ENCODE measurements around the gene PHKB. TPM values are rescaled to one million over a fixed set of nuclear protein-coding genes. Genes with fewer than 3 reads are reported as not detected.

The PHKB gene
- total RNA-seq, 2 donors from 2014 or later: 75.7 to 93.8 TPM

- H3K36me3 ChIP-seq: peaks cover 2% of the 10 kb centered on the region
- H3K9me3 ChIP-seq: no peaks in the 10 kb centered on the region
- H3K4me1 ChIP-seq (ENCODE audit: control insufficient read depth in 1 of 2, low read depth in 2 of 2): no peaks in the 10 kb centered on the region
- H3K27ac ChIP-seq: no peak overlapping the region
- no peaks in the 10 kb centered on the region for H3K27me3 ChIP-seq (replicated peaks; ENCODE audit: insufficient read depth)
- no peak for TF ChIP-seq CTCF (IDR thresholded peaks at IDR 0.05)
- DNase-seq (ENCODE audit: low spot score) (no peak), ATAC-seq (ENCODE audit: insufficient number of reproducible peaks, low FRiP score, low read depth) (no peak)
- no peak overlapping the region for H3K4me3 ChIP-seq
Measured at GRCh38 chr16:47584464-47585225, 123.5 kb downstream of the PHKB start.

GRCh38 chr16:47586121-47586520 lies 125.0 kb downstream of the PHKB start:
- DNase-seq (ENCODE audit: low spot score) (no peak), ATAC-seq (ENCODE audit: insufficient number of reproducible peaks, low FRiP score, low read depth) (no peak)
- no peaks in the 10 kb centered on the region for H3K9me3 ChIP-seq
- TF ChIP-seq CTCF (IDR thresholded peaks at IDR 0.05): no peak
- H3K27ac ChIP-seq: no peak overlapping the region
- no peaks in the 10 kb centered on the region for H3K27me3 ChIP-seq (replicated peaks; ENCODE audit: insufficient read depth)
- no peaks in the 10 kb centered on the region for H3K4me1 ChIP-seq (ENCODE audit: control insufficient read depth in 1 of 2, low read depth in 2 of 2)
- peaks cover 10% of the 10 kb centered on the region for H3K36me3 ChIP-seq
- H3K4me3 ChIP-seq: no peak overlapping the region

GRCh38 chr16:47590472-47590871 lies 129.3 kb downstream of the PHKB start:
- ATAC-seq (ENCODE audit: insufficient number of reproducible peaks, low FRiP score, low read depth): no peak
- H3K27me3 ChIP-seq (replicated peaks; ENCODE audit: insufficient read depth): no peaks in the 10 kb centered on the region
- no peak for TF ChIP-seq CTCF (IDR thresholded peaks at IDR 0.05)
- H3K9me3 ChIP-seq: no peaks in the 10 kb centered on the region
- no peak overlapping the region for H3K4me3 ChIP-seq
- peaks cover 25% of the 10 kb centered on the region for H3K36me3 ChIP-seq
- no peaks in the 10 kb centered on the region for H3K4me1 ChIP-seq (ENCODE audit: control insufficient read depth in 1 of 2, low read depth in 2 of 2)
- DNase-seq (ENCODE audit: low spot score): no peak
- no peak overlapping the region for H3K27ac ChIP-seq

GRCh38 chr16:47592232-47592631 lies 131.1 kb downstream of the PHKB start:
- Histone ChIP-seq H3K4me3 (no peak overlapping the region), H3K4me1 (ENCODE audit: control insufficient read depth in 1 of 2, low read depth in 2 of 2) (no peaks in the 10 kb centered on the region), H3K9me3 (no peaks in the 10 kb centered on the region), H3K36me3 (peaks cover 27% of the 10 kb centered on the region), H3K27ac (no peak overlapping the region), H3K27me3 (replicated peaks; ENCODE audit: insufficient read depth) (no peaks in the 10 kb centered on the region)
- DNase-seq (ENCODE audit: low spot score) (no peak), ATAC-seq (ENCODE audit: insufficient number of reproducible peaks, low FRiP score, low read depth) (no peak)
- TF ChIP-seq CTCF (IDR thresholded peaks at IDR 0.05): no peak

GRCh38 chr16:47599512-47599911 lies 138.4 kb downstream of the PHKB start:
- no peaks in the 10 kb centered on the region for H3K4me1 ChIP-seq (ENCODE audit: control insufficient read depth in 1 of 2, low read depth in 2 of 2)
- DNase-seq (ENCODE audit: low spot score) (no peak), ATAC-seq (ENCODE audit: insufficient number of reproducible peaks, low FRiP score, low read depth) (no peak)
- TF ChIP-seq CTCF (IDR thresholded peaks at IDR 0.05): no peak
- peaks cover 4% of the 10 kb centered on the region for H3K36me3 ChIP-seq
- no peak overlapping the region for H3K27ac ChIP-seq
- H3K9me3 ChIP-seq: no peaks in the 10 kb centered on the region
- no peak overlapping the region for H3K4me3 ChIP-seq
- H3K27me3 ChIP-seq (replicated peaks; ENCODE audit: insufficient read depth): no peaks in the 10 kb centered on the region
